Skin epidermis (tissue), 12 donors: Measurements from ENCODE around the gene SLC44A2.
"Not testable (repeated sequence)": the region's sequence is repeated elsewhere in the genome, so short reads cannot be mapped to it uniquely, and the experiment has no call there.

Source experiments
- H3K27ac ChIP-seq, 21 experiments: fragments of 200-600 bp; sonication (generic) in 11 of 21; one replicate each; pipeline ENCODE4 v1.5.0; 2020; ENCODE audit warnings: mild to moderate bottlenecking in 3 of 21, inconsistent platforms in 2 of 21, moderate library complexity in 2 of 21
- H3K4me3 ChIP-seq, 7 experiments: fragments of 200-600 bp; sonication (generic) in 2 of 7; one replicate each; pipeline ENCODE4 v1.5.0; 2020; ENCODE audit warnings: inconsistent platforms in 2 of 7, mild to moderate bottlenecking in 2 of 7, moderate library complexity in 1 of 7

The SLC44A2 gene

GRCh38 chr19:10670876-10671804 lies 45.8 kb downstream of the SLC44A2 start:
- Histone ChIP-seq H3K27ac (no peak overlapping the region), H3K4me3 (no peak overlapping the region)

- H3K27ac ChIP-seq, H3K4me3 ChIP-seq: not testable (repeated sequence)
These were observed 46.6 kb downstream of the SLC44A2 start for GRCh38 chr19:10671922-10672321.

- H3K4me3 ChIP-seq, H3K27ac ChIP-seq: not testable (repeated sequence)
These were observed 49.9 kb downstream of the SLC44A2 start for GRCh38 chr19:10675214-10675613.

DNA sequence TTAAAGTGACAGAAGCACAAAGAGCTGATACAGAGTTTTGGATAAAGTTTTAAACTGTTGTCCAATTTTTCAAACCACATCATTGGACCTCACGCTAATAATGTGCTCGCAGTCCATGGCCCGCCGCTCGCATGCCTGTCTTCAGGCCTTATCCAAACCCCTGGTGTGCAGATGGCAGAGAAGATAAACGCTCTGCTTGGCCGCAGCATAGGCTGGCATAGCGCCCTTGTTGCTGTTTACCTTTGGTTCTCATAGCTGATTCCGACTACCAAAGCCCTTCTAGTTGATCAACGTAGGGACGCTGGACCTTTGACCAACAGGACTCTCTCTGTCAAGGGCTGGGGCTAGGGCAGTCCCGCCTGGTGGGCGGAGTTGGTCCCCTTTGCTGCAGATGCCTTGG lies 52.4 kb downstream of the SLC44A2 start:
- no peak overlapping the region for H3K27ac ChIP-seq

GRCh38 chr19:10678813-10679212 lies 53.5 kb downstream of the SLC44A2 start:
- Histone ChIP-seq H3K27ac (no peak overlapping the region), H3K4me3 (no peak overlapping the region)

More for the DNA sequence above, 52.4 kb downstream of the SLC44A2 start:
- no peak overlapping the region for H3K4me3 ChIP-seq

- Histone ChIP-seq H3K27ac (no peak overlapping the region), H3K4me3 (no peak overlapping the region)
These were observed 54.4 kb downstream of the SLC44A2 start for GRCh38 chr19:10679743-10680142.

GRCh38 chr19:10680545-10681135 lies 55.3 kb downstream of the SLC44A2 start:
- Histone ChIP-seq H3K27ac (no peak overlapping the region), H3K4me3 (no peak overlapping the region)

- Histone ChIP-seq H3K27ac (no peak overlapping the region), H3K4me3 (no peak overlapping the region)
These were observed 56.3 kb downstream of the SLC44A2 start for GRCh38 chr19:10681658-10682057.

- Histone ChIP-seq H3K27ac (no peak overlapping the region), H3K4me3 (no peak overlapping the region)
These were observed 57.2 kb downstream of the SLC44A2 start for GRCh38 chr19:10682397-10683063.

DNA sequence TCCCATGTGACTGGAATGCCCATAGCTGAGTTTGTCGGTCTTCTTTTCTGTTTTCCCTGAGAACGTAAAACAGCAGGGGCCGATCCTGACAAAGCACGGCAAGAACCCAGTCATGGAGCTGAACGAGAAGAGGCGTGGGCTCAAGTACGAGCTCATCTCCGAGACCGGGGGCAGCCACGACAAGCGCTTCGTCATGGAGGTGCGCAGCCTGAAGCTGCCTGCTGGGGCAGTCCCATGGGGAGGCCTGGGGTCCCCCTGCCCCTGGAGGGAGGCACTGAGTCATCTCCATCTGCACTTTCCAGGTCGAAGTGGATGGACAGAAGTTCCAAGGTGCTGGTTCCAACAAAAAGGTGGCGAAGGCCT lies 57.7 kb downstream of the SLC44A2 start:
- Histone ChIP-seq H3K4me3 (no peak overlapping the region), H3K27ac (no peak overlapping the region)

- H3K4me3 ChIP-seq, result no peak overlapping the region
- no peak overlapping the region for H3K27ac ChIP-seq
These were observed 58.2 kb downstream of the SLC44A2 start for GRCh38 chr19:10683582-10683981.

- Histone ChIP-seq H3K4me3 (no peak overlapping the region), H3K27ac (no peak overlapping the region)
These were observed 59.9 kb downstream of the SLC44A2 start for GRCh38 chr19:10685210-10685609.

DNA sequence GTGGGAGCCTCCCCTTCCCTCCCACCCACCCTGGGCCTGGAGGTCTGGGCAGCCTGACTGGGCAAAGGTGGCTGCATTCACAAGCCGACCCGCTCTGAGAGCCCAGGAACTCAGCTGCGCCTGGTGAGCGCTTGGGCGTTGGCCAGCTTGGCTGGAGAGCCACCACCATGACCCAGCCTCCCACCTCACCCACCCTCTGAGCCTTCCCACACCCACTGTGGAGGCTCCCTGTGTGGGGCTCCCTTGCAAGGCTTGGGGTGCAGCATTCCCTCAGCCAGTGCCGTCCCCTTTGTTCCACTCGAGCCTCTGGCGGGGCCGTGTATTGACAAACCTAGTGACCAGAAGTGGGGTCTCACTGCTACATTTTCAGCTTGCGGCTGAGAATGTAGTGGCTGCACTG lies 60.8 kb downstream of the SLC44A2 start:
- H3K27ac ChIP-seq, result peak overlapping the region in 3 of 21 experiments; percentile 0 to 28 (median 27)
- H3K4me3 ChIP-seq, result no peak overlapping the region

DNA sequence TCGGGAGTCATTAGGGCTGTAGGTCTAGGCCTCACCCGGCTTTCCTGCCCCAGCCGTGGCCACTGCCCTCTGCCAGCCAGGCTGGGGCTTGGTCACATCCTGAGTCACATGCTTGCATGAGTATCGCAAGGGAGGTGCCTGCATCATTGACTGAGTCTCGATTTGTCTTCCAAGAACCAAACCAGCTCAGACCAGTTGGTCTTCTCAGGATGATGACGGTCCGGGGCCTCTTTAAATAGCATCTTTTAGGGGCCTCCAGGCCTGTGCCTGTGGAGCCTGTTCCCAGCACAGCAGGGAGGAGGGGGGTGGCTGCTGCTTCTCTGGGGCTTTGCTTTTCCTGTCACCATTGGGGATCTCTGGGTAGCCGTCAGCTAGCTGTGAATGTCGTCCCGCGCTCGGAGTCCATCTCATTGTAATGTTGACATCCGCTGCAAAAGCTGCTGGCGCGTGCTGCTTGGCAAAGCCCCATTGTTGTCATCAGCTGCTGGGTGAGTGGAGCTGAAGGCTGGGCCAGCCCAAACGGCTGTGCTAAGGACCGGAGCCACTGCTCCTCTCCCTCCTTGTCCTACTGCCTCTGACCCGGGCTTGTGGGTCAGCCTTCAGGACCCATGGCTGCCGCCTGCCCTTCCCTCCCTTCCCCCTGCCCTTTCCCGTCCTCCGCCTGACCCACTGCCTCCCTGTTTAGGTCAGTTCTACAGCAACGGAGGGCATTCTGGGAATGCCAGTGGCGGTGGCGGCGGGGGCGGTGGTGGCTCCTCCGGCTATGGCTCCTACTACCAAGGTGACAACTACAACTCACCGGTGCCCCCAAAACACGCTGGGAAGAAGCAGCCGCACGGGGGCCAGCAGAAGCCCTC lies 61.5 kb downstream of the SLC44A2 start:
- Histone ChIP-seq H3K27ac (peak overlapping the region in 4 of 21 experiments; percentile 0 to 40 (median 32)), H3K4me3 (no peak overlapping the region)

GRCh38 chr19:10687518-10688288 lies 62.4 kb downstream of the SLC44A2 start:
- peak overlapping the region in 1 of 21 experiments; percentile 0 for H3K27ac ChIP-seq
- no peak overlapping the region for H3K4me3 ChIP-seq

GRCh38 chr19:10688545-10689280 lies 63.4 kb downstream of the SLC44A2 start:
- H3K4me3 ChIP-seq, result no peak overlapping the region
- no peak overlapping the region for H3K27ac ChIP-seq

- H3K27ac ChIP-seq, result no peak overlapping the region
These were observed 65.0 kb downstream of the SLC44A2 start for GRCh38 chr19:10690341-10690781.

DNA sequence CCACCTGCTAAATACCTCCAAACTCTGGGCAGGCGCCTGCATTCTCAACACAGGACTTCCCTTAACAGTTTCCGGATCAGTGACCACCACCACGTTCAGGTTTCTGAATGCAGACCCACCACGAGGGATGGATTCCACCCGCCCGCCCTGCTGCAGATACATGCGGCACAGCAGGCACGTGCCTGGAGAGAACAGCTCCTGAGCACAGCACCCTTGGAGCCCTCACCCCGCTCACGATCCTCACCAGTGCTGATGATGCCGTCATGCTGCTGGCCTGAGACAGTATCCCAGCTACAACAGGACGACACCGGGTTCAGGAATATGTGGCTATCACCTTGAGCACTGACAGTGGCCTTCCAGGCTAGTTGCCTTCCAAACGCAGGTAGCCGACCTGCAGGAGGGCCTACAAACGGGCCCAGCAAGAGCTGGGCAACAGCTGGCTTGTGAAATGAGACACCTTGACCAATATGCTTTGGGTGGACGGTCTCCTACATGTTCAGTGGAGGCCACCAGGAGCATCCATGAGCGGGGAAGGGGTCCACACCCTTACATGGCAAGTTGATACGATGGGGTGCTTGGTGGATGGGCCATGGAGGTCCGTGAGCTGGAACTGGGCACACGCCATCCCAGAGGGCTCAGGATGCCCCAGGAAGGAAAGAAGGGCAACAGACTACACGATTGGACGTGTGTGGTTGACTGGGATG lies 66.0 kb downstream of the SLC44A2 start:
- H3K27ac ChIP-seq, result no peak overlapping the region
- H3K4me3 ChIP-seq, result no peak overlapping the region

More at GRCh38 chr19:10690341-10690781, 65.0 kb downstream of the SLC44A2 start:
- no peak overlapping the region for H3K4me3 ChIP-seq
